Stimulated activated CD4-positive, alpha-beta T cell treated with anti-CD3 and anti-CD28 coated beads, Interleukin-1b, Interleukin-23, amount 100 ng/mL, for 48 hours (primary cell): ENCODE data around the gene IFI27L1.

ENCODE experiments used
- DNase-seq: peaks from one replicate; pipeline ENCODE4 v3.0.0-alpha.2; 2020

Gene IFI27L1

DNA sequence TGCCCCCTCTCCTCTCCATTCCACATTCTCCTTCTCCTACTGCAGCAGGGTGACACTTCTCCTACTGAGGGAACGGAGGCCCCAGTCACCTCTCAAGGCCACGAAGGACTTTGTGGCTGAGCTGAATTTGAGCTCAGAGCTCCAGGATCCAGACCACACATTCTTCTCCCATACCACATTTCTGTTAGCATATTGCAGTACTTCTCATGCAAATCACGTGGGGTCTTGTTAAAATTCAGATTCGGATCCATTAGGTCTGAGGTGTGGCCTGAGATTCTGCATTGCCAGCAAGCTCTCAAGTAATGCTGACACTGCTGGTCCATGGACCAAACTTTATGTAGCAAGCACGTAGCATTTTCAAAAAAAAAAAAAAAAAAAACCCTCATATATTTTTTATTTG lies 57.9 kb downstream of the IFI27L1 start:
- DNase-seq = no peak

DNA sequence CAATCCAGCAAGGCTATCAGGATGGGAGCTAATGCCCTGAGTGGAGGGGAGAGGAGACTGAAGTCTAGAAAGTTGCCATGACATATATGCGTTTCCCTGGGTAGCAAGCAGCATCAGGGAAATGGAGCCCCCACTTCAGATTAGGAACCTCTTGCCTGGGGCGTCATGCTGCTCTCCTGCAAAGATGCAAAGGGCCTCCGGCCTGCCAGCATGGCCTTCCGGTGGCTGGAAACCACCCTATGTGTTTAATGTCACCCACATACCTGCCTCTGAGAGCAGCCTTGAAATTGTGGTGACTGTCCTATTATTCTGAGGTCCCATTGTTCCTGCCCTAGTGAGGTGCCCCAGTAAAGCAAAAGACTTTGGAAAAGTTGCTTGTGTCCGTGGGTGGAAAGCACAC lies 58.3 kb downstream of the IFI27L1 start:
- no peak for DNase-seq

DNA sequence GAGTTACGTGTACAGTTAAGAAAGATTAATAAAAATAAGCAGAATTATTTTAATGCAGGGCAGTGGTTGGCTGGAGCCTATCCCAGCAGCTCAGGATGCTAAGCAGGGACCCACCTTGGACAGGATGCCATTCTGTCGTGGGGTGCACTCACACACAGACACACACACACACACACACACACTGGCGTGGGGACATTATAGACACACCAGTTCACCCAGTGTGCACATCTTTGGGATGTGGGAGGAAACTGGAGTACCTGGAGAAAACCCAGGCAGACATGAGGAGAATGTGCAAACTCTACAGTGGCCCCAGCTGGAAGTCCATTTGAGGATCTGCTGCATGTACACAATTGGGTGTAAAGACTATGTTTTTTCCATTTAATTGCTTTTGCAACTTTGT lies 61.1 kb downstream of the IFI27L1 start:
- no peak for DNase-seq

DNA sequence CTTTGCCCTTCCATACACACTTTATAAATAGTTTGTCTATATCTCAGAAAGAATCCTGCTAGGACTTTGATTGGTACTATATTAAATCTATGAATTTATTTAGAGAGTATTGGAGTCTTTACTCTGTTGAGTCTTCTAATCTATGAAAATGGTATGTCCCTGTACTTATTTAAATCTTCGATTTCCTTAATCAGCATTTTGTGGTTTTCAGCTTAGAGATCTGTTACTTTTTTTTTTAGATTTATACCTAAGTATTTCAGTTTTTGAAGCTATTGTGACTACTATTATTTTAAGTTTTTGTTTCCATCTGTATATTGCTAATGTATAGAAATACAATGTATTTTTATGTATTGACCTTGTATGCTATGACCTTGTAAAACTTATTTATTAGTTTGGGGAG lies 61.7 kb downstream of the IFI27L1 start:
- no peak for DNase-seq

DNA sequence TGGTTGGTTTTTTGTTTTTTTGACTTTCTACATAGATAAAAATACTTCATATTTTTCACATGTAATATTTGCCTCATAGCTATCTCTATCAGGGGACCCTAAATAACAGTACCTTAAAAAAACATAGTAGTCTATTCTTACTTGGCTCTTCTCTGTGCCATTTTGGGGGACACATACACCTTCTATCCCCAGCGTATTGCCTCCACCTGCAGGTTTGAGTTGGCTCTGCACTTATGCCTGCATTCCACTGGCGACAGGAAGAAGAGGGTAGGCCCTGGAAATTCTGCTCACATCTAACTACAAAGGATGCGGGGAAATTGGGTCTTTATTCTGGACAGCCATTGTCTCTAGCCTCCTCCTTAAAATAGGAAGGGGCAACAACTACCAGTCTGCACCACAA lies 62.1 kb downstream of the IFI27L1 start:
- no peak for DNase-seq

DNA sequence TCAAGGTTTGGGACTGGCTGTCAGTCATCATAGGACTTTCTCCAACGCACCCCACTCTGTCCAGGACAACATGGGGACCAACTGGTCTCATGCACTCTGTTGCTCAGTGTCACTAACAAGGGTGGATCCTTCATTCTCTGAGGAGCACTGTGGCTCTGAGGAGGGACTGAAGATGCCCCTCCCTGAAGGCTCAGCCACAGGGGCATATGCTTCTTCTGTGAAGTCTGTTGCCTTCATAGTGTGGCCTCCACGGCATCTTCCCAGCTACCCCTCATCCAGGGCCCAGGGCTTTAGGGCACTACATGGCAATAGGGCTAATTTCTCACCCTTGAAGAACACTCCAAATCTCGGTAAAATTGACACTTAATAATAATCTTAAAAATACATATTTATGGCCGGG lies 62.6 kb downstream of the IFI27L1 start:
- no peak for DNase-seq

DNA sequence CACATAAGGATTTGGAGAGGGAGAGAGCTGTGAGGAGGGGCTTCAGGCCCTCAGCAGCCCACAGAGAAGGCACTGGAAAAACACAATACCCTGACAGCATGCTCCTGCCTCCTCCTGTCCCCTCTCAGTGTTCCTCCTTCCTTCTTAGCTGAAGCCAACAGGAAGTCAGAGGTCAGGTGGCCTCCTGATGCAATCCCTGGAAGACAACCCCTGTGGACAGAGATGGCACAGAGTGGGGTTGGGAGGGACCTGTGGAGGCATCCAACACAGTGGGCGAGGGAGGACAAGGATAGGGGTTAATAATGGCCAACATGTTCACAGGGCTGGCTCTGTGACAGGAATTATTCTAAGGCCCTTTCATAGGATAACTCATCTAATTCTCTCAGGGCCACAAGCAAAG lies 63.7 kb downstream of the IFI27L1 start:
- DNase-seq = no peak

DNA sequence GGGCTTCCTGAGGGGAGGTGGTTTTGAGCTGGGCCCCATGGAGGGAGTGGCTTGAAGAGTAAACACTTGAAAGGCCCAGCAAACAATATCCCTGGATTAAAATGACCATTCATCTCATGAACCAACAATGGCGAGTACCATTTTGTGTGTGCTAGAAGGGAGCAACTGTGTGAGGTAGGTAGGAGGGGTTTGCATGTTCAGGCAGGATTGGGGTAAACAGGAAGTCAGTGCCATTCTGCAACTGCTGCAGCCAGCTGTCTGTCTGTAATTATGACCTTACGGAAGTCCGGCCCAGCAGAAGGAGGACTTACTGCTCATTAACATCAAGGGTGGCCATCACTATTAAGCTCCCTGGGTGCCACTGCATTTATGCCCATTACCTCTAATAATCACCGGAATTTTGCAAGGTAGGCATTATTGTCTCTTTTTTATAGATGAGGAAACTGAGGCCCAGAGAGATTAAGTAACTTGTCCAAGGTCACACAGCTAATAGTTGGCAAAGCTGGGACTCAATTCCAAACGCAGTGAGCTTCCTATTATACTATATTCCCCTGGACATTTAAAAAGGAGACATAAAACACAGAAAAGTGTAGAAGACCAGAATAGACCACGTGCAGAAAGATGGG lies 64.9 kb downstream of the IFI27L1 start:
- no peak for DNase-seq
